HG03575 (cell line): ENCODE results near the gene MBNL2.

Experiments
- ATAC-seq: cut with Tn5 transposase; IDR thresholded peaks from one replicate; pipeline ENCODE4 v1.9.1; 2021; ENCODE audit not compliant: unreplicated experiment, insufficient number of reproducible peaks, low FRiP score; ENCODE audit errors: extremely low read depth

MBNL2 gene

DNA sequence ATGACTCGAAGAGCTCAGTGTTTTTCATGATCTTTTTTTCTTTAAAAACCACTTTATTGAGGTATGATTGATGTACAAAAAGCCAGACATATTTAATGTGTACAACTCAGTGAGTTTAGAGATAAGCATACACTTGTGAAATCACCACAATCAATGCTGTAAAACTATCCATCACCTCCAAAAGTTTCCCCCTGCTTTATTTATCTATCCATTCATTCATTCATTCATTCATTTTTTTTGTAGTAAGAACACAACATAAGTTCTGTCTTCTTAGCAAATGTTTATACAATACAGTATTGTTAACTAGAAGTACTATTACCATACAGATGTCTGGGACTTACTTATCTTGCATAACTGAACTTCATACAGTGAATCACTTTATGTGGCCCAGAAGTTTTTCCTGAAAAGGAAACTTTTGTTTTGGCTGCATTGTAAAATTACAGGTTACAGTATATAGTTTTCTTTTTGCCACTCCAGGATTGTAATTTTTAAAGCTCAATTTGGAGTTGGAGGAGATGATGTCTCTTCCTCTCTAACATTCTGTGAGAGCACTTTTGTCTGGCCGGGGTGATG lies 218.6 kb downstream of the MBNL2 start:
- ATAC-seq, result no peak

DNA sequence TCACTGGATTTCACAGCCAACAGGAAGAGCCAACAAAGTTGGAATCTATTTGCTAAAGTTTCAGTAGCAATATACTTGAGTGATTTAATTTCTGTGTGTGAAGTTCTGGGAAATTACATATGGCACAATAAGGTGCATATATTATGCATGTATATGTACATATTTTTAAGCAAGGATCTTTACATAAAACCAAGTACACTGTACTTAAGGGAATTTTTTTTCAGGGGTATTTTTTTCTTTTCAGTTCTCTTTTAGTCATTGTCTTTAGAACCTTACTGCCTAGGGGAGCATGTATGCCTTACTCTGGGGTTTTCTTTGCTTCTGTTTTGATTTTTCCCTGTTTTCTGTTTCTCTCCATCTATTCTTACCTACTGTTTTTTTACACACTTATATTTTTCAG lies 219.2 kb downstream of the MBNL2 start:
- no peak for ATAC-seq
